Thyroid gland (tissue), 4 donors: Measurements from ENCODE around the gene SCTR.

Experiments
- CTCF ChIP-seq, 6 experiments: fragments of 200-600 bp in 3 of 6; fragments of 450-650 bp in 3 of 6; sonication (generic) in 3 of 6; IDR thresholded peaks; one replicate each; pipeline ENCODE4 v1.5.1; 2016 to 2019; ENCODE audit warnings: antibody characterized with exemption in 6 of 6, mild to moderate bottlenecking in 2 of 6, inconsistent platforms in 1 of 6, moderate library complexity in 1 of 6
- POLR2A ChIP-seq, 2 donors: fragments of 450-650 bp; IDR thresholded peaks; one replicate each; pipeline ENCODE4 v1.6.1; 2017; ENCODE audit warnings: antibody characterized with exemption in 2 of 2, mild to moderate bottlenecking in 2 of 2, moderate library complexity in 1 of 2

- TF ChIP-seq CTCF (IDR thresholded peaks at IDR 0.05): no peak
- TF ChIP-seq POLR2A (IDR thresholded peaks at IDR 0.05): no peak
Measured at GRCh38 chr2:119480718-119481142, 43.6 kb downstream of the SCTR start.
